HEK293 (cell line): Measurements from ENCODE around the gene BSCL2.

ENCODE experiments used
- GLIS1 ChIP-seq: fragments of 450-650 bp; formaldehyde crosslinking; IDR thresholded peaks from 2 replicates; pipeline ENCODE4 v1.5.1; 2016; ENCODE audit warnings: missing biosample characterization, missing genetic modification characterization
- PRDM4 ChIP-seq: fragments of 450-650 bp; formaldehyde crosslinking; IDR thresholded peaks from 2 replicates; pipeline ENCODE4 v1.5.1; 2017; ENCODE audit warnings: missing biosample characterization, missing genetic modification characterization
- ZBTB17 ChIP-seq: fragments of 450-650 bp; formaldehyde crosslinking; IDR thresholded peaks from 2 replicates; pipeline ENCODE4 v1.5.1; 2016; ENCODE audit warnings: missing biosample characterization, missing genetic modification characterization
- ZBTB20 ChIP-seq: fragments of 450-650 bp; formaldehyde crosslinking; IDR thresholded peaks from 2 replicates; pipeline ENCODE4 v1.5.1; 2016; ENCODE audit warnings: missing biosample characterization, missing genetic modification characterization
- ZBTB26 ChIP-seq: fragments of 450-650 bp; formaldehyde crosslinking; optimal IDR thresholded peaks from 2 replicates; pipeline ENCODE3; 2016; ENCODE audit warnings: missing biosample characterization, mild to moderate bottlenecking, missing genetic modification characterization
- ZBTB8A ChIP-seq: fragments of 450-650 bp; formaldehyde crosslinking; IDR thresholded peaks from 2 replicates; pipeline ENCODE4 v1.5.1; 2016; ENCODE audit warnings: missing biosample characterization, missing genetic modification characterization
- ZFHX2 ChIP-seq: fragments of 450-650 bp; formaldehyde crosslinking; conservative IDR thresholded peaks from 2 replicates; pipeline ENCODE4 v1.5.1; 2016; ENCODE audit warnings: missing biosample characterization, missing genetic modification characterization
- ZFP41 ChIP-seq: fragments of 450-650 bp; formaldehyde crosslinking; IDR thresholded peaks from 2 replicates; pipeline ENCODE4 v1.5.1; 2016; ENCODE audit warnings: missing biosample characterization, missing genetic modification characterization, borderline replicate concordance
- ZNF114 ChIP-seq: fragments of 450-650 bp; formaldehyde crosslinking; IDR thresholded peaks from 2 replicates; pipeline ENCODE4 v1.5.0; 2017; ENCODE audit warnings: missing biosample characterization, missing genetic modification characterization
- ZNF138 ChIP-seq: fragments of 450-650 bp; formaldehyde crosslinking; IDR thresholded peaks from 2 replicates; pipeline ENCODE4 v1.5.1; 2016; ENCODE audit warnings: missing biosample characterization, missing genetic modification characterization, borderline replicate concordance
- ZNF2 ChIP-seq: fragments of 450-650 bp; formaldehyde crosslinking; IDR thresholded peaks from 2 replicates; pipeline ENCODE4 v1.5.1; 2016; ENCODE audit warnings: missing biosample characterization, missing genetic modification characterization
- ZNF335 ChIP-seq: fragments of 450-650 bp; formaldehyde crosslinking; conservative IDR thresholded peaks from 2 replicates; pipeline ENCODE4 v1.5.1; 2016; ENCODE audit warnings: missing biosample characterization, missing genetic modification characterization
- ZNF341 ChIP-seq: fragments of 450-650 bp; formaldehyde crosslinking; IDR thresholded peaks from 2 replicates; pipeline ENCODE4; 2016; ENCODE audit warnings: low read depth, missing biosample characterization, missing genetic modification characterization
- ZNF37A ChIP-seq: fragments of 450-650 bp; IDR thresholded peaks from 2 replicates; pipeline ENCODE4 v1.5.1; 2018; ENCODE audit warnings: missing biosample characterization, missing genetic modification characterization
- ZNF404 ChIP-seq: fragments of 450-650 bp; formaldehyde crosslinking; IDR thresholded peaks from 2 replicates; pipeline ENCODE4 v1.5.1; 2017; ENCODE audit warnings: missing biosample characterization, missing genetic modification characterization
- ZNF501 ChIP-seq: fragments of 450-650 bp; formaldehyde crosslinking; IDR thresholded peaks from 2 replicates; pipeline ENCODE4 v1.5.1; 2016; ENCODE audit warnings: missing biosample characterization, missing genetic modification characterization
- ZNF600 ChIP-seq: fragments of 450-650 bp; formaldehyde crosslinking; IDR thresholded peaks from 2 replicates; pipeline ENCODE4 v1.5.1; 2016; ENCODE audit warnings: missing biosample characterization, missing genetic modification characterization
- ZNF776 ChIP-seq: fragments of 450-650 bp; formaldehyde crosslinking; IDR thresholded peaks from 2 replicates; pipeline ENCODE4 v1.5.0; 2017; ENCODE audit warnings: missing biosample characterization, missing genetic modification characterization, borderline replicate concordance
- ZNF792 ChIP-seq: fragments of 450-650 bp; formaldehyde crosslinking; IDR thresholded peaks from 2 replicates; pipeline ENCODE4 v1.5.1; 2016; ENCODE audit warnings: missing biosample characterization, missing genetic modification characterization
- TF ChIP-seq, protein P1 (sequence below): fragments of 450-650 bp; formaldehyde crosslinking; IDR thresholded peaks from 2 replicates; pipeline ENCODE4 v1.5.1; 2016; ENCODE audit warnings: missing biosample characterization, missing genetic modification characterization
- TF ChIP-seq, protein P2 (sequence below): fragments of 450-650 bp; formaldehyde crosslinking; IDR thresholded peaks from 2 replicates; pipeline ENCODE4 v1.5.1; 2016; ENCODE audit warnings: missing biosample characterization, missing genetic modification characterization
- TF ChIP-seq, protein P3 (sequence below): fragments of 450-650 bp; formaldehyde crosslinking; IDR thresholded peaks from 2 replicates; pipeline ENCODE4 v1.5.1; 2016; ENCODE audit warnings: missing biosample characterization, missing genetic modification characterization
- TF ChIP-seq, protein P4 (sequence below): fragments of 450-650 bp; formaldehyde crosslinking; IDR thresholded peaks from 2 replicates; pipeline ENCODE4 v1.5.1; 2016; ENCODE audit warnings: missing biosample characterization, missing genetic modification characterization

Gene BSCL2

GRCh38 chr11:62678770-62679696 lies 28.2 kb downstream of the BSCL2 start, which contains the start of gene UBXN1 (continued):
- TF ChIP-seq, protein P1, sequence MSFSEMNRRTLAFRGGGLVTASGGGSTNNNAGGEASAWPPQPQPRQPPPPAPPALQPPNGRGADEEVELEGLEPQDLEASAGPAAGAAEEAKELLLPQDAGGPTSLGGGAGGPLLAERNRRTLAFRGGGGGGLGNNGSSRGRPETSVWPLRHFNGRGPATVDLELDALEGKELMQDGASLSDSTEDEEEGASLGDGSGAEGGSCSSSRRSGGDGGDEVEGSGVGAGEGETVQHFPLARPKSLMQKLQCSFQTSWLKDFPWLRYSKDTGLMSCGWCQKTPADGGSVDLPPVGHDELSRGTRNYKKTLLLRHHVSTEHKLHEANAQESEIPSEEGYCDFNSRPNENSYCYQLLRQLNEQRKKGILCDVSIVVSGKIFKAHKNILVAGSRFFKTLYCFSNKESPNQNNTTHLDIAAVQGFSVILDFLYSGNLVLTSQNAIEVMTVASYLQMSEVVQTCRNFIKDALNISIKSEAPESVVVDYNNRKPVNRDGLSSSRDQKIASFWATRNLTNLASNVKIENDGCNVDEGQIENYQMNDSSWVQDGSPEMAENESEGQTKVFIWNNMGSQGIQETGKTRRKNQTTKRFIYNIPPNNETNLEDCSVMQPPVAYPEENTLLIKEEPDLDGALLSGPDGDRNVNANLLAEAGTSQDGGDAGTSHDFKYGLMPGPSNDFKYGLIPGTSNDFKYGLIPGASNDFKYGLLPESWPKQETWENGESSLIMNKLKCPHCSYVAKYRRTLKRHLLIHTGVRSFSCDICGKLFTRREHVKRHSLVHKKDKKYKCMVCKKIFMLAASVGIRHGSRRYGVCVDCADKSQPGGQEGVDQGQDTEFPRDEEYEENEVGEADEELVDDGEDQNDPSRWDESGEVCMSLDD (tag by site-specific recombination): no peak
- peak; percentile 74; the same call in 1 of the 2 replicates for TF ChIP-seq ZNF501
- TF ChIP-seq, protein P2, sequence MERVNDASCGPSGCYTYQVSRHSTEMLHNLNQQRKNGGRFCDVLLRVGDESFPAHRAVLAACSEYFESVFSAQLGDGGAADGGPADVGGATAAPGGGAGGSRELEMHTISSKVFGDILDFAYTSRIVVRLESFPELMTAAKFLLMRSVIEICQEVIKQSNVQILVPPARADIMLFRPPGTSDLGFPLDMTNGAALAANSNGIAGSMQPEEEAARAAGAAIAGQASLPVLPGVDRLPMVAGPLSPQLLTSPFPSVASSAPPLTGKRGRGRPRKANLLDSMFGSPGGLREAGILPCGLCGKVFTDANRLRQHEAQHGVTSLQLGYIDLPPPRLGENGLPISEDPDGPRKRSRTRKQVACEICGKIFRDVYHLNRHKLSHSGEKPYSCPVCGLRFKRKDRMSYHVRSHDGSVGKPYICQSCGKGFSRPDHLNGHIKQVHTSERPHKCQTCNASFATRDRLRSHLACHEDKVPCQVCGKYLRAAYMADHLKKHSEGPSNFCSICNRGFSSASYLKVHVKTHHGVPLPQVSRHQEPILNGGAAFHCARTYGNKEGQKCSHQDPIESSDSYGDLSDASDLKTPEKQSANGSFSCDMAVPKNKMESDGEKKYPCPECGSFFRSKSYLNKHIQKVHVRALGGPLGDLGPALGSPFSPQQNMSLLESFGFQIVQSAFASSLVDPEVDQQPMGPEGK (tag by site-specific recombination): peak; percentile 42; the same call in 1 of the 2 replicates
- TF ChIP-seq ZNF335 (tag by site-specific recombination): peak; percentile 66
- TF ChIP-seq ZBTB26: peak; percentile 68
- TF ChIP-seq ZBTB20: peak; percentile 26; the same call in 1 of the 2 replicates
- peak; percentile 94 for TF ChIP-seq ZFHX2 (tag by site-specific recombination)
- TF ChIP-seq, protein P3, sequence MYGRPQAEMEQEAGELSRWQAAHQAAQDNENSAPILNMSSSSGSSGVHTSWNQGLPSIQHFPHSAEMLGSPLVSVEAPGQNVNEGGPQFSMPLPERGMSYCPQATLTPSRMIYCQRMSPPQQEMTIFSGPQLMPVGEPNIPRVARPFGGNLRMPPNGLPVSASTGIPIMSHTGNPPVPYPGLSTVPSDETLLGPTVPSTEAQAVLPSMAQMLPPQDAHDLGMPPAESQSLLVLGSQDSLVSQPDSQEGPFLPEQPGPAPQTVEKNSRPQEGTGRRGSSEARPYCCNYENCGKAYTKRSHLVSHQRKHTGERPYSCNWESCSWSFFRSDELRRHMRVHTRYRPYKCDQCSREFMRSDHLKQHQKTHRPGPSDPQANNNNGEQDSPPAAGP (tag by site-specific recombination): 0 out of 2 replicates have a peak, but pooled peaks have one; percentile 33
- TF ChIP-seq ZNF404 (tag by site-specific recombination): no peak
- TF ChIP-seq ZBTB8A (tag by site-specific recombination): peak; percentile 94
- TF ChIP-seq ZNF792 (tag by site-specific recombination): no peak
- peak; percentile 58; the same call in 1 of the 2 replicates for TF ChIP-seq ZNF2 (tag by site-specific recombination)
- no peak for TF ChIP-seq ZFP41 (tag by site-specific recombination)
- peak; percentile 88 for TF ChIP-seq ZNF600 (tag by site-specific recombination)
- no peak for TF ChIP-seq ZNF138
- TF ChIP-seq ZNF341 (tag by site-specific recombination): peak; percentile 42; the same call in 1 of the 2 replicates
- TF ChIP-seq ZNF114 (tag by site-specific recombination): no peak
- peak; percentile 78 for TF ChIP-seq ZBTB17 (tag by site-specific recombination)
- no peak for TF ChIP-seq PRDM4 (tag by site-specific recombination)
- TF ChIP-seq ZNF37A (tag by site-specific recombination): no peak
- TF ChIP-seq, protein P4, sequence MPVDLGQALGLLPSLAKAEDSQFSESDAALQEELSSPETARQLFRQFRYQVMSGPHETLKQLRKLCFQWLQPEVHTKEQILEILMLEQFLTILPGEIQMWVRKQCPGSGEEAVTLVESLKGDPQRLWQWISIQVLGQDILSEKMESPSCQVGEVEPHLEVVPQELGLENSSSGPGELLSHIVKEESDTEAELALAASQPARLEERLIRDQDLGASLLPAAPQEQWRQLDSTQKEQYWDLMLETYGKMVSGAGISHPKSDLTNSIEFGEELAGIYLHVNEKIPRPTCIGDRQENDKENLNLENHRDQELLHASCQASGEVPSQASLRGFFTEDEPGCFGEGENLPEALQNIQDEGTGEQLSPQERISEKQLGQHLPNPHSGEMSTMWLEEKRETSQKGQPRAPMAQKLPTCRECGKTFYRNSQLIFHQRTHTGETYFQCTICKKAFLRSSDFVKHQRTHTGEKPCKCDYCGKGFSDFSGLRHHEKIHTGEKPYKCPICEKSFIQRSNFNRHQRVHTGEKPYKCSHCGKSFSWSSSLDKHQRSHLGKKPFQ: peak; percentile 96
- TF ChIP-seq ZNF776: peak; percentile 100
- peak; percentile 20; the same call in 1 of the 2 replicates for TF ChIP-seq GLIS1 (tag by site-specific recombination)
